Gastroesophageal sphincter (tissue), 3 donors: ENCODE data around the gene ESR1.

Experiments used
- CTCF ChIP-seq, 4 experiments: fragments of 200-600 bp in 2 of 4; fragments of 450-650 bp in 2 of 4; sonication (generic) in 1 of 4; IDR thresholded peaks; one replicate each; pipeline ENCODE4 v1.5.1; 2017 to 2019; ENCODE audit warnings: antibody characterized with exemption in 4 of 4, mild to moderate bottlenecking in 2 of 4, moderate library complexity in 2 of 4
- POLR2AphosphoS5 ChIP-seq: sonication (generic); formaldehyde crosslinking; IDR thresholded peaks from one replicate; pipeline ENCODE4 v1.6.1; 2017; ENCODE audit warnings: antibody characterized with exemption

GRCh38 chr6:151805286-151805840 lies 2.1 kb upstream of the ESR1 start:
- TF ChIP-seq CTCF (IDR thresholded peaks at IDR 0.05) (no peak), POLR2AphosphoS5 (no peak)
